ENCODE data around the gene PSME3IP1.
"Not testable (repeated sequence)": the region's sequence is repeated elsewhere in the genome, so short reads cannot be mapped to it uniquely, and the experiment has no call there.

PSME3IP1 gene

GRCh38 chr16:57208926-57209325, 23.1 kb upstream of the PSME3IP1 start:
- H3K4me3 ChIP-seq (ENCODE audit: insufficient read length, low read depth) = no peak overlapping the region
- H3K9me3 ChIP-seq (ENCODE audit: insufficient read depth, low read length) = 0 out of 2 replicates have a peak, but pooled peaks cover 3% of the 10 kb centered on the region
- H3K36me3 ChIP-seq (ENCODE audit: insufficient read depth, insufficient read length, low read length) = peaks cover 92% of the 10 kb centered on the region
- H3K9ac ChIP-seq (ENCODE audit: insufficient read length, low read depth) = no peak overlapping the region
- DNase-seq (ENCODE audit: low read depth, low spot score) = no peak
- H3K4me1 ChIP-seq (ENCODE audit: insufficient read depth, insufficient read length) = no peaks in the 10 kb centered on the region
- no peak for TF ChIP-seq YY1 (IDR thresholded peaks at IDR 0.05; ENCODE audit: insufficient read depth, insufficient read length)
- TF ChIP-seq ZNF274 (IDR thresholded peaks at IDR 0.05; ENCODE audit: low read depth, low read length) = no peak
- TF ChIP-seq SUZ12 (IDR thresholded peaks at IDR 0.05; ENCODE audit: extremely low read depth, insufficient read depth, insufficient read length) = no peak
- no peaks in the 10 kb centered on the region for H3K27me3 ChIP-seq (ENCODE audit: insufficient read depth, insufficient read length)

GRCh38 chr16:57204675-57205074, 18.8 kb upstream of the PSME3IP1 start:
- no peaks in the 10 kb centered on the region for H3K27me3 ChIP-seq (ENCODE audit: insufficient read depth, insufficient read length)
- TF ChIP-seq YY1 (IDR thresholded peaks at IDR 0.05; ENCODE audit: insufficient read depth, insufficient read length) = no peak
- no peak for TF ChIP-seq SUZ12 (IDR thresholded peaks at IDR 0.05; ENCODE audit: extremely low read depth, insufficient read depth, insufficient read length)
- no peak for TF ChIP-seq ZNF274 (IDR thresholded peaks at IDR 0.05; ENCODE audit: low read depth, low read length)
- H3K9ac ChIP-seq (ENCODE audit: insufficient read length, low read depth) = no peak overlapping the region
- H3K4me3 ChIP-seq (ENCODE audit: insufficient read length, low read depth) = no peak overlapping the region
- peaks cover 50% of the 10 kb centered on the region for H3K36me3 ChIP-seq (ENCODE audit: insufficient read depth, insufficient read length, low read length)
- no peaks in the 10 kb centered on the region for H3K4me1 ChIP-seq (ENCODE audit: insufficient read depth, insufficient read length)
- 0 out of 2 replicates have a peak, but pooled peaks cover under 1% of the 10 kb centered on the region for H3K9me3 ChIP-seq (ENCODE audit: insufficient read depth, low read length)
- no peak for DNase-seq (ENCODE audit: low read depth, low spot score)

GRCh38 chr16:57203451-57203850, 17.6 kb upstream of the PSME3IP1 start:
- H3K36me3 ChIP-seq (ENCODE audit: insufficient read depth, insufficient read length, low read length) = peaks cover 42% of the 10 kb centered on the region
- no peaks in the 10 kb centered on the region for H3K4me1 ChIP-seq (ENCODE audit: insufficient read depth, insufficient read length)
- no peak overlapping the region for H3K9ac ChIP-seq (ENCODE audit: insufficient read length, low read depth)
- no peak for TF ChIP-seq ZNF274 (IDR thresholded peaks at IDR 0.05; ENCODE audit: low read depth, low read length)
- no peak for TF ChIP-seq YY1 (IDR thresholded peaks at IDR 0.05; ENCODE audit: insufficient read depth, insufficient read length)
- no peak for TF ChIP-seq SUZ12 (IDR thresholded peaks at IDR 0.05; ENCODE audit: extremely low read depth, insufficient read depth, insufficient read length)
- no peak for DNase-seq (ENCODE audit: low read depth, low spot score)
- H3K4me3 ChIP-seq (ENCODE audit: insufficient read length, low read depth) = no peak overlapping the region
- peaks cover 12% of the 10 kb centered on the region for H3K9me3 ChIP-seq (ENCODE audit: insufficient read depth, low read length)
- no peaks in the 10 kb centered on the region for H3K27me3 ChIP-seq (ENCODE audit: insufficient read depth, insufficient read length)

GRCh38 chr16:57202095-57202886, 16.5 kb upstream of the PSME3IP1 start:
- peaks cover 34% of the 10 kb centered on the region for H3K36me3 ChIP-seq (ENCODE audit: insufficient read depth, insufficient read length, low read length)
- peaks cover 12% of the 10 kb centered on the region for H3K9me3 ChIP-seq (ENCODE audit: insufficient read depth, low read length)
- no peak overlapping the region for H3K9ac ChIP-seq (ENCODE audit: insufficient read length, low read depth)
- H3K4me1 ChIP-seq (ENCODE audit: insufficient read depth, insufficient read length) = no peaks in the 10 kb centered on the region
- no peak for DNase-seq (ENCODE audit: low read depth, low spot score)
- H3K27me3 ChIP-seq (ENCODE audit: insufficient read depth, insufficient read length) = no peaks in the 10 kb centered on the region
- H3K4me3 ChIP-seq (ENCODE audit: insufficient read length, low read depth) = no peak overlapping the region
- TF ChIP-seq SUZ12 (IDR thresholded peaks at IDR 0.05; ENCODE audit: extremely low read depth, insufficient read depth, insufficient read length) (no peak), YY1 (IDR thresholded peaks at IDR 0.05; ENCODE audit: insufficient read depth, insufficient read length) (no peak), ZNF274 (IDR thresholded peaks at IDR 0.05; ENCODE audit: low read depth, low read length) (no peak)

- not testable (repeated sequence) for H3K27me3 ChIP-seq (ENCODE audit: insufficient read depth, insufficient read length); H3K4me1 ChIP-seq (ENCODE audit: insufficient read depth, insufficient read length); DNase-seq (ENCODE audit: low read depth, low spot score); H3K9ac ChIP-seq (ENCODE audit: insufficient read length, low read depth); H3K4me3 ChIP-seq (ENCODE audit: insufficient read length, low read depth)
- Histone ChIP-seq H3K9me3 (ENCODE audit: insufficient read depth, low read length) (peaks cover 12% of the 10 kb centered on the region), H3K36me3 (ENCODE audit: insufficient read depth, insufficient read length, low read length) (peaks cover 26% of the 10 kb centered on the region)
Measured at GRCh38 chr16:57200926-57201325, 15.1 kb upstream of the PSME3IP1 start.

GRCh38 chr16:57200321-57200720, 14.5 kb upstream of the PSME3IP1 start:
- not testable (repeated sequence) for DNase-seq (ENCODE audit: low read depth, low spot score); H3K4me1 ChIP-seq (ENCODE audit: insufficient read depth, insufficient read length); H3K4me3 ChIP-seq (ENCODE audit: insufficient read length, low read depth); H3K9ac ChIP-seq (ENCODE audit: insufficient read length, low read depth); H3K27me3 ChIP-seq (ENCODE audit: insufficient read depth, insufficient read length)
- Histone ChIP-seq H3K9me3 (ENCODE audit: insufficient read depth, low read length) (peaks cover 12% of the 10 kb centered on the region), H3K36me3 (ENCODE audit: insufficient read depth, insufficient read length, low read length) (peaks cover 20% of the 10 kb centered on the region)

GRCh38 chr16:57196753-57197152, 10.9 kb upstream of the PSME3IP1 start:
- Histone ChIP-seq H3K9me3 (ENCODE audit: insufficient read depth, low read length) (peaks cover 12% of the 10 kb centered on the region), H3K9ac (ENCODE audit: insufficient read length, low read depth) (no peak overlapping the region), H3K4me3 (ENCODE audit: insufficient read length, low read depth) (no peak overlapping the region), H3K4me1 (ENCODE audit: insufficient read depth, insufficient read length) (no peaks in the 10 kb centered on the region), H3K27me3 (ENCODE audit: insufficient read depth, insufficient read length) (no peaks in the 10 kb centered on the region), H3K36me3 (ENCODE audit: insufficient read depth, insufficient read length, low read length) (peaks cover 9% of the 10 kb centered on the region)
- DNase-seq (ENCODE audit: low read depth, low spot score) = no peak
- no peak for TF ChIP-seq ZNF274 (IDR thresholded peaks at IDR 0.05; ENCODE audit: low read depth, low read length)
- TF ChIP-seq YY1 (IDR thresholded peaks at IDR 0.05; ENCODE audit: insufficient read depth, insufficient read length) = no peak
- TF ChIP-seq SUZ12 (IDR thresholded peaks at IDR 0.05; ENCODE audit: extremely low read depth, insufficient read depth, insufficient read length) = no peak

Data from NT2/D1 (cell line).